HepG2 (cell line): ENCODE measurements around the gene STARD10. TPM values are rescaled to one million over a fixed set of nuclear protein-coding genes. Genes with fewer than 3 reads are reported as not detected.

Experiments
- ATF6 ChIP-seq: sonication (generic); formaldehyde crosslinking; conservative IDR thresholded peaks from 2 replicates; pipeline ENCODE4 v1.4.0; 2020; ENCODE audit warnings: missing genetic modification reagents
- ATM ChIP-seq: fragments of 450-650 bp; IDR thresholded peaks from 2 replicates; pipeline ENCODE4 v1.7.1; 2017; ENCODE audit warnings: mild to moderate bottlenecking, borderline replicate concordance
- ELF4 ChIP-seq: sonication (generic); formaldehyde crosslinking; IDR thresholded peaks from 2 replicates; pipeline ENCODE4 v1.5.0; 2020; ENCODE audit warnings: missing genetic modification reagents, mild to moderate bottlenecking, moderate library complexity, borderline replicate concordance
- FOXP4 ChIP-seq: sonication (generic); formaldehyde crosslinking; IDR thresholded peaks from 2 replicates; pipeline ENCODE4 v1.4.0; 2020; ENCODE audit warnings: missing genetic modification reagents
- KAT8 ChIP-seq: IDR thresholded peaks from 2 replicates; pipeline ENCODE4 v1.6.1; 2016; ENCODE audit warnings: missing genetic modification reagents, missing compliant biosample characterization
- PATZ1 ChIP-seq: sonication (generic); formaldehyde crosslinking; IDR thresholded peaks from 2 replicates; pipeline ENCODE4 v1.4.0; 2020; ENCODE audit warnings: missing genetic modification reagents
- PLRG1 ChIP-seq: fragments of 450-650 bp; conservative IDR thresholded peaks from 2 replicates; pipeline ENCODE4 v1.6.1; 2016
- SSRP1 ChIP-seq: IDR thresholded peaks from 2 replicates; pipeline ENCODE4 v1.6.1; 2016; ENCODE audit warnings: control low read depth
- ZMAT5 ChIP-seq: sonication (generic); formaldehyde crosslinking; IDR thresholded peaks from 2 replicates; pipeline ENCODE4 v1.5.0; 2020; ENCODE audit warnings: mild to moderate bottlenecking, low read depth, missing genetic modification reagents, borderline replicate concordance
- ZNF441 ChIP-seq: sonication (generic); formaldehyde crosslinking; IDR thresholded peaks from 2 replicates; pipeline ENCODE4 v1.7.0; 2021; ENCODE audit warnings: missing genetic modification reagents, borderline replicate concordance
- ZNF597 ChIP-seq: sonication (generic); formaldehyde crosslinking; IDR thresholded peaks from 2 replicates; pipeline ENCODE4 v1.5.0; 2020; ENCODE audit warnings: missing genetic modification reagents
- ZNF687 ChIP-seq: sonication (generic); formaldehyde crosslinking; IDR thresholded peaks from 2 replicates; pipeline ENCODE4 v1.5.1; 2020; ENCODE audit warnings: mild to moderate bottlenecking, missing genetic modification reagents, moderate library complexity
- ZNF709 ChIP-seq: sonication (generic); formaldehyde crosslinking; IDR thresholded peaks from 2 replicates; pipeline ENCODE4 v1.5.0; 2020; ENCODE audit warnings: mild to moderate bottlenecking, missing genetic modification reagents
- ZNF746 ChIP-seq: sonication (generic); formaldehyde crosslinking; IDR thresholded peaks from 2 replicates; pipeline ENCODE4 v1.8.0; 2022; ENCODE audit warnings: mild to moderate bottlenecking, missing genetic modification reagents
- ZNF780A ChIP-seq: sonication (generic); formaldehyde crosslinking; IDR thresholded peaks from 2 replicates; pipeline ENCODE4 v1.8.0; 2022; ENCODE audit warnings: mild to moderate bottlenecking, missing genetic modification reagents, moderate library complexity
- ZNF781 ChIP-seq: sonication (generic); formaldehyde crosslinking; IDR thresholded peaks from 2 replicates; pipeline ENCODE4 v1.5.1; 2020; ENCODE audit warnings: borderline replicate concordance, mild to moderate bottlenecking, missing genetic modification reagents; ENCODE audit errors: not compliant biosample characterization
- polyA plus RNA-seq, 8 experiments: library from polyadenylated mRNA; depleted of rRNA in 3 of 8; stranded (reverse) in 7 of 8; unstranded in 1 of 8; fragments of >200 nt; fragmentation: Illumina TruSeq in 4 of 8; extraction: Trizol in 4 of 8; gene quantifications; 2 replicates each; pipeline versions ENCODE4 v1.2.1 to v1.2.3, GENCODE V29; 2011 to 2016; ENCODE audit warnings: low read depth in 4 of 8, missing spikeins in 1 of 8, mixed read lengths in 1 of 8; ENCODE audit not compliant: insufficient read depth in 1 of 8
- total RNA-seq, 5 experiments: library from RNA; depleted of rRNA; stranded (reverse); fragments of >200 nt; fragmentation: Illumina TruSeq; extraction: Trizol; gene quantifications; 2 replicates each; pipeline ENCODE4 v1.2.3, GENCODE V29; 2016; ENCODE audit warnings: low read depth in 1 of 5

Gene STARD10
- total and polyA plus RNA-seq, 2 of the 13 experiments (the other 11 are each of a cell fraction or from before 2014, with no cell fraction given): 260 to 341 TPM

GRCh38 chr11:72789493-72790131 is 4.2 kb downstream of the STARD10 start (continued):
- TF ChIP-seq ZNF597 (CRISPR knock-in tag) (no peak), KAT8 (CRISPR knock-in tag) (no peak), ATM (no peak), ZNF746 (no peak), ATF6 (no peak), SSRP1 (CRISPR knock-in tag) (no peak), ZNF687 (CRISPR knock-in tag) (peak; percentile 88), ZNF780A (CRISPR knock-in tag) (no peak), ZNF709 (no peak), ZNF781 (CRISPR knock-in tag) (no peak), PLRG1 (no peak), FOXP4 (no peak), ZMAT5 (CRISPR knock-in tag) (no peak), ZNF441 (CRISPR knock-in tag) (no peak), ELF4 (no peak), PATZ1 (CRISPR knock-in tag) (0 out of 2 replicates have a peak, but pooled peaks have one; percentile 28)
